Measurements from ENCODE around the gene BICDL1. TPM values are rescaled to one million over a fixed set of nuclear protein-coding genes. Genes with fewer than 3 reads are reported as not detected.

BICDL1 gene
- total and polyA plus RNA-seq, 2 donors (not counting 3 experiments of a cell fraction or from before 2014, with no cell fraction given) = 0.19 TPM; not detected in 1

- ChIA-PET CTCF (no interaction called here), POLR2A (no interaction called here)
- Histone ChIP-seq H3K36me3 (ENCODE audit: control insufficient read depth in 2 of 2, extremely low read depth in 1 of 2, insufficient read depth in 2 of 2, low read length in 2 of 2) (no peaks in the 10 kb centered on the region), H3K9me3 (replicated peaks; ENCODE audit: control insufficient read depth, insufficient read depth, low read length) (no peaks in the 10 kb centered on the region), H3K79me2 (ENCODE audit: control insufficient read depth, insufficient read depth, low read length) (no peaks in the 10 kb centered on the region), H3K9ac (replicated peaks; ENCODE audit: extremely low read depth, insufficient read depth, low read length) (no peak overlapping the region), H3K27ac (ENCODE audit: insufficient read depth, low read depth, low read length) (no peak overlapping the region), H3K9me1 (replicated peaks; ENCODE audit: control insufficient read depth, extremely low read depth, insufficient read depth, low read length) (no peaks in the 10 kb centered on the region), H3K4me3 (replicated peaks in 1 of 3; ENCODE audit: insufficient read depth in 1 of 3, low read depth in 1 of 3, low read length in 3 of 3) (no peak overlapping the region), H2AFZ (ENCODE audit: low read depth, low read length) (no peak overlapping the region), H3K4me1 (ENCODE audit: control insufficient read depth, extremely low read depth, insufficient read depth, low read length) (no peaks in the 10 kb centered on the region), H3K27me3 (ENCODE audit: control insufficient read depth in 2 of 2, insufficient read depth in 2 of 2, low read length in 2 of 2) (peaks cover 2 to 10% of the 10 kb centered on the region in 2 experiments), H4K20me1 (replicated peaks; ENCODE audit: control insufficient read depth, extremely low read depth, insufficient read depth, low read length) (no peaks in the 10 kb centered on the region), H3K4me2 (ENCODE audit: insufficient read depth, low read length) (no peak overlapping the region)
- intact Hi-C loops (cut with micrococcal nuclease) (no loop called here), dilution Hi-C loops (cut with MboI; ENCODE audit: extremely low pct_ligation_motif_present, low sequenced_read_pairs) (no loop called here)
- FAIRE-seq = no peak
- no peak for DNase-seq (ENCODE audit: low read depth, low spot score)
- TF ChIP-seq FOS (IDR thresholded peaks at IDR 0.05; ENCODE audit: borderline replicate concordance, insufficient read depth, low read length) = no peak
- BruUV-seq (replicated peaks) = no TSS peak
Observed at GRCh38 chr12:120056739-120057138, 67.7 kb downstream of the BICDL1 start.

- DNase-seq (ENCODE audit: low read depth, low spot score) (no peak), FAIRE-seq (no peak)
- H3K9me3 ChIP-seq (replicated peaks; ENCODE audit: control insufficient read depth, insufficient read depth, low read length) = no peaks in the 10 kb centered on the region
- TF ChIP-seq JUN (IDR thresholded peaks at IDR 0.05; ENCODE audit: borderline replicate concordance, insufficient read depth, insufficient read length, low read depth) = no peak
- dilution Hi-C loops (cut with MboI; ENCODE audit: extremely low pct_ligation_motif_present, low sequenced_read_pairs) (no loop called here), intact Hi-C loops (cut with micrococcal nuclease) (no loop called here)
- ChIA-PET CTCF (interaction anchor here (1.5 kb wide), 1 partner anchor 29 kb away, joined by 4 read pairs; no protein-coding TSS in a partner anchor), POLR2A (no interaction called here)
- H3K9me1 ChIP-seq (replicated peaks; ENCODE audit: control insufficient read depth, extremely low read depth, insufficient read depth, low read length) = no peaks in the 10 kb centered on the region
- no peak overlapping the region for H2AFZ ChIP-seq (ENCODE audit: low read depth, low read length)
- H4K20me1 ChIP-seq (replicated peaks; ENCODE audit: control insufficient read depth, extremely low read depth, insufficient read depth, low read length) = no peaks in the 10 kb centered on the region
- H3K4me3 ChIP-seq (replicated peaks in 1 of 3; ENCODE audit: insufficient read depth in 1 of 3, low read depth in 1 of 3, low read length in 3 of 3) = no peak overlapping the region
- H3K27me3 ChIP-seq (ENCODE audit: control insufficient read depth in 2 of 2, insufficient read depth in 2 of 2, low read length in 2 of 2) = peaks cover 26 to 41% of the 10 kb centered on the region in 2 experiments
- no peaks in the 10 kb centered on the region for H3K4me1 ChIP-seq (ENCODE audit: control insufficient read depth, extremely low read depth, insufficient read depth, low read length)
- no peak overlapping the region for H3K9ac ChIP-seq (replicated peaks; ENCODE audit: extremely low read depth, insufficient read depth, low read length)
- H3K36me3 ChIP-seq (ENCODE audit: control insufficient read depth in 2 of 2, extremely low read depth in 1 of 2, insufficient read depth in 2 of 2, low read length in 2 of 2) = no peaks in the 10 kb centered on the region
- H3K27ac ChIP-seq (ENCODE audit: insufficient read depth, low read depth, low read length) = no peak overlapping the region
- H3K79me2 ChIP-seq (ENCODE audit: control insufficient read depth, insufficient read depth, low read length) = no peaks in the 10 kb centered on the region
- H3K4me2 ChIP-seq (ENCODE audit: insufficient read depth, low read length) = no peak overlapping the region
- no TSS peak for BruUV-seq (replicated peaks)
Observed at GRCh38 chr12:120060196-120060595, 71.2 kb downstream of the BICDL1 start.

All from endothelial cell of umbilical vein (primary cell).